Stimulated activated CD8-positive, alpha-beta memory T cell treated with anti-CD3 and anti-CD28 coated beads, Interleukin-12 subunit alpha, Interleukin-12 subunit beta, amount 100 ng/mL, for 24 hours (primary cell): ENCODE data around the gene ELAC2.
A peak's percentile ranks its signal among the peaks of the same experiment; 100 is the strongest.

ENCODE experiments used
- DNase-seq: peaks from one replicate; pipeline ENCODE4 v3.0.0-alpha.2; 2020; ENCODE audit errors: extremely low read depth

The ELAC2 gene, protein sequence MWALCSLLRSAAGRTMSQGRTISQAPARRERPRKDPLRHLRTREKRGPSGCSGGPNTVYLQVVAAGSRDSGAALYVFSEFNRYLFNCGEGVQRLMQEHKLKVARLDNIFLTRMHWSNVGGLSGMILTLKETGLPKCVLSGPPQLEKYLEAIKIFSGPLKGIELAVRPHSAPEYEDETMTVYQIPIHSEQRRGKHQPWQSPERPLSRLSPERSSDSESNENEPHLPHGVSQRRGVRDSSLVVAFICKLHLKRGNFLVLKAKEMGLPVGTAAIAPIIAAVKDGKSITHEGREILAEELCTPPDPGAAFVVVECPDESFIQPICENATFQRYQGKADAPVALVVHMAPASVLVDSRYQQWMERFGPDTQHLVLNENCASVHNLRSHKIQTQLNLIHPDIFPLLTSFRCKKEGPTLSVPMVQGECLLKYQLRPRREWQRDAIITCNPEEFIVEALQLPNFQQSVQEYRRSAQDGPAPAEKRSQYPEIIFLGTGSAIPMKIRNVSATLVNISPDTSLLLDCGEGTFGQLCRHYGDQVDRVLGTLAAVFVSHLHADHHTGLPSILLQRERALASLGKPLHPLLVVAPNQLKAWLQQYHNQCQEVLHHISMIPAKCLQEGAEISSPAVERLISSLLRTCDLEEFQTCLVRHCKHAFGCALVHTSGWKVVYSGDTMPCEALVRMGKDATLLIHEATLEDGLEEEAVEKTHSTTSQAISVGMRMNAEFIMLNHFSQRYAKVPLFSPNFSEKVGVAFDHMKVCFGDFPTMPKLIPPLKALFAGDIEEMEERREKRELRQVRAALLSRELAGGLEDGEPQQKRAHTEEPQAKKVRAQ

DNA sequence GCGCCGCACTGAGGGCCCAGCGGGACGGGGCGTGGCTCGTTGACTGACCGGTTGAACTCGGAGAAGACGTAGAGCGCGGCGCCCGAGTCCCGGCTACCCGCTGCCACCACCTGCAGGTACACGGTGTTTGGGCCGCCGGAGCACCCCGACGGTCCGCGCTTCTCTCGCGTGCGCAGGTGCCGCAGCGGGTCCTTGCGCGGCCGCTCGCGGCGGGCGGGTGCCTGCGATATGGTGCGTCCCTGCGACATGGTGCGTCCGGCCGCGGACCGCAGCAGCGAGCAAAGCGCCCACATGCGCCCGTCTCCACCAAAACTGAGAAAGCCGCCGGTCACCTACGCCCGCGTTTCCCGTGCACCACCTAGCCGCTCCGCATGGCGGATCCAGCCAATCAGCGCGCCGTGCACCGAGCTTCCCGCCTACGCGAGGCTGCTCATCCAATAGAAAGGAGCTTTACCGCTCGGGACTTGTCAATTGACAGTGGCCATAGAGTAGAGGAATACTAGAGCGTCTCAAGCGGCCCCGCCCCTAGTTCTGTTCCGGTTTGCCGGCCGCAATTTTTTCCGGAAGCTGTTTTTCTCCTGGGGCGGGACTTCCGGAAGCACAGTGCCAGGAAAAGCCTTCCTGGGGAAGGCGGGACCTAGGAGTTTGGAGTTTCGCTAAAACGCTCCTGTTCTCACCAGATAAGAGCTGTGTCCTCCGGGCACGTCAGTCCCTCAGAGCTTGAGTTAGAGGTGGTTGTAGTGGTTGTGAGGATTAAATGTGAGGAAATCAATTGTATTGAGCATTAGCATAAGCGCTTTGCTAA, at the start of gene ELAC2:
ELAC2 (minus strand) TSS at position 373 of the 805 bp plus-strand sequence; CDS start at position 293, 80 bp downstream.
- DNase-seq = peak; percentile 89

DNA sequence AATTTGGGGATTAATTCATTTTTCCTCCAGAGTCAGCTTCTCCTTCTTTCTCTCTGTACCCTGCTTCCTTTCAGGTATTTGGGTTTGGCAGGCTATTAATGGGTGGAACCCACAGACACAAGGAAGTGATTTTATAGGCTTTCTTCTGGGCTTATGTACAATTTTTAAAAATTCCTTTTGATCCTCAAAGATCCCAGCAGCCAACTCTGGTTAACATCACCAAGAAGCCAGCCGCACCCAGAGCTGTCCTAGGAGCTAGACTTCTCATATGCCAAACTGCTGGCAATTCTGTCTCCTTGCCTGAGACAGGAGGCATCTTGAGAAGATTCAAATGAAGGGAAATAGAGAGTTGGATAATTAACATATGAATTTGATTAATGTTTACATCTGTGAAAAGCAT, 47.2 kb upstream of the ELAC2 start:
- no peak for DNase-seq

DNA sequence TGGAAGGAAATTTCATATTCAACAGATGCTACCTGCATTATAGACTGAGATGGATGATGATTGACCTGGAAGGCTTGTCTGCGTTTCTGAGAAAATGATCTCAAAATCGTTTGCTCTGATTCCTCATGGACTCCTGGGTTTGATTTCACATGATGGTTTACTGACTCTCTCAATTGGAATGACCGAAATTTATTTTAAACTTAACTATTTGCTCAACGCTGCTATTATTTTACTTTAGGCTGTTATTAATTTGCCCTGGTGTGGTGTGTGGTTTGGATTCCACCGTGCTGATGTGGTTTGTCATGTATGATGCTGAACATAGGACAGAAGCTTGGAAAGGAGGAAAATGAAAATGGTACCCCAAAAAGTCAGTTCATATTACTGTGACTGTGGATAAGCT, 37.3 kb upstream of the ELAC2 start:
- DNase-seq = no peak

DNA sequence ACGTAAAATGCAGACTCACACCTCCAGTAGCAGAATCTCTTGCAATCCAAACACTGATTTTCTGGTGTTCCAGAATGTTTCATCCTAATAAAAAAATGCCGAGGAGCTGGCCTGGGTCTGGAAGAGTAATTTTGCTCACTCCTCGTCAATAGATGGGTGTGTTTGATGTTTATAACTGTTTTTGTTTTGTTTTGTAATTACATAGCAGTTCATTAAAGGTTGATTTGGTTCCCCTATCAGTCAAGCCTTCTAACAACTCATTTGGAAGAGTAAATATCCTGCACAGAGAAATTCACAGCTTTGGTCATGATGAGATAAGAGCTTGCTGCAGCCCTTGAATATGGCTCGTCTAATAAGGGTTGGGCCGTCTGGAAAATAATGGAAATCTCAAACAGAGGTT, 36.8 kb upstream of the ELAC2 start:
- DNase-seq = no peak

DNA sequence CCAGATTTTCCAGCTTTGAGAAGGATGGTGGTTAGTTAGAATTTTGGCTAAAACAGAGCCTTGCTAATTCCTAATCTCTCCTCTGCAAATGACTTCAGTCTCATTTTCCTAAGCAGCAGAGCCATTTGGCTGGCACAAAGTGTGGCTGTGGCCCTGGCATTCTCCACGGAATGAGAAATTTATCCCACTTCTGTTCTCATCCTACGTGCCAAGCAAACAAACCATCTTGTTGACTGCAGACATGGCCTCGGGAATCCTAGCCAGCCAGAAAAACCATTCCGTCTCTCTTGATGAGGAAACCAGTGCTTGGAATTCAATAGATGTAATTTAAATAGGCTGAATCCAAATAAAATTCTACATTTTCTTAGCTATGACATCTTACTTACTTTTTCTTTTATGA, 34.1 kb upstream of the ELAC2 start:
- no peak for DNase-seq

DNA sequence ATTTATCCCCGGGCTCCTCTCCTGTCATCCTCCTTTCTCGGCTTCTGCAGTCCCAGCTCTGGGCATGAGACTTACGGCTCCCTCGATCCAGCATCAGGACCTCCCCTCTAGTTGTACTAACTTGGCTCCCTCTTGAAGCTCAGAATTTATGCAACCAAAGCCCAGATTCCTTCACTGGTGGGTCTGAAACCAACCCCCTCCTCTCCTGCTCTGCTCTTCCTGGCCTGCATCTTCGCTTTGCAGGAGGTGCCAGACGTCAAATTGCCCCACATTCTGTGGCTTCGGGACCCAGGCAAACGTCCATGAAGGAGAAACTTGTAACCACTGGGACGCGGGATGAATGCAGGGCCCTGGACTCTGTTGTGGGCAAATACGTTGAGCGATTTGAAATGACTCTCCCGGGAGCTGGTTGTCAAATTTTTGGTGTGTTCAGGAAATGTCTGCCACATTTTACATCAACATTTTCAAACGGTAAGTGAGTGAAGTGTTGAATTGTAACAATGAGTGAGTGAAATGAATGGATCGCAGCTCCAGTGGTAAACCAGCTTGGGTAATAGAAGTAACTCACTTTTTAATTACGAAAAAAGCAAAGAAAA, 29.3 kb upstream of the ELAC2 start:
- no peak for DNase-seq

DNA sequence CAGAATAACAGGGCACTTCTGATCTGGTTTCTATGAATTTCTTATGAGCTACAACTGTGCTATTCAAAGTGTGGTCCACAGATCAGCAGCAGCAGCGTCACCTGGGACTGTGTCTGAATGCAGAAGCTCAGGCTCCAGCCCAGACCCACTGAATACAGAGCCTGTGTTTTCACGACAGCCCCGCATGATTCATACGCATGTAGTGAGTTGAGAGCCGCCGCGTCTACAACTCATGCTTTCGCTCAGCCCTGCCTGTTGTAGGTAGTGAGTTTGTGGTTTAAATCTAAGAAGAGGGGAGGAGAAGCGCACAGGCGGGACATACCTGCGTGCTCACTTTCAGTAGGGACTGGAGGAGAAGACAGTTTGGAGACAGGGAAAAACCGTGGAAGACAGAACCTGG, 28.5 kb upstream of the ELAC2 start:
- DNase-seq = no peak

DNA sequence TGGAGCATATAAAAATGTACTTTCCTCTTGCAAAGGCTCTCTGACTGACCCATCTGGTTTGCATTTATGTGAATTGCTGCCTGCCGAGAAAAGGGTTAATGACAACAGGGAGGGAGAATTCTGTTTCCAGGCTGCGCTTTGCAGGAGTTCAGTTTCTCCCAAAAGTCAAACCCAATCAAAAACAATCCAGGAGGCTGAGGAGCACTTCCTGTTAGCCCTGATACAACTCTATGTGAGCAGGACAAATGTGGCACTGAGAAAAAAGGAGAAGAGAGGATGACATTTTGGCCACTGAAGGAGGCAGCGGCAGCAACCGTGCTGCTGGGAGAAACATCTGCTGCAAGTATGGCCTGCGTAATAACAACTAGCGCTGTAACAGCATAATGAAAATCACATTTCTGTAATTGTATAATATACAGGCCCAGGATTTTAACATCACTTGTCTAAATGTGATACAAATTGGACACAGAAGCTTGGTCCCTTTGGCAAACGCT, 26.8 kb upstream of the ELAC2 start:
- DNase-seq = no peak

DNA sequence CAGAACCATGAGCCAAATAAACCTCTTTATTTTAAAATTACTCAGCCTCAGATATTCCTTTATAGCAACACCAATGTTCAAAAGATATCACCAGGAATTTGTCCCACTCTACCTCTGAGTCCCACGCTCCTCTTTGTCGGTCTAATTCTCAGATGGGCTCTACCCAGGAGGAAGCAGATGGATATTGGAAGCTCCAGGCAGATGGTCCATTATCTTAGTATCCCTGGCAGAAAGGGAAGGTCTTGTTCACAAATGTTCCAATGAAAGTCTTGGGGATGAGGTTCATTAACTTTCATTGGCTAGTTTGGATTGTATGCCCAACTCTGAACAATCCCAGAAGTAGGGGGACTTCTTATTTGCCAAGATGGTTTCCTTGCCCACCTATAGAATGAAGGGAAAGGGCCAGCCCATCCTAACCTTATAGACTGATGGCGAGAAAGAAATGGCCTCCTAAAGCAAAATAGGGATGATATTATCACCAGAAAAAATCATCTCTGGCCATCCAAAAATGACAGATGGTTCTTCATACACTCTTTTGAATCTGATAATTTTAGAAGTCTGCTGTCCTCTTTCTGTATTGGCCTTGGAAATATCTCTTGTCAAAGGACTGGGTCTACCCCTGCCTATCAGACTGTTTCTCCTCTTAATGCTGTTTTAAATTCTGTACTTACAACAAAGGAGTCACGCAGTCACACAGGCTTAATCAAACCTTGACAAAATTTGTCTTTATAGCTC, 21.3 kb upstream of the ELAC2 start:
- DNase-seq = no peak

DNA sequence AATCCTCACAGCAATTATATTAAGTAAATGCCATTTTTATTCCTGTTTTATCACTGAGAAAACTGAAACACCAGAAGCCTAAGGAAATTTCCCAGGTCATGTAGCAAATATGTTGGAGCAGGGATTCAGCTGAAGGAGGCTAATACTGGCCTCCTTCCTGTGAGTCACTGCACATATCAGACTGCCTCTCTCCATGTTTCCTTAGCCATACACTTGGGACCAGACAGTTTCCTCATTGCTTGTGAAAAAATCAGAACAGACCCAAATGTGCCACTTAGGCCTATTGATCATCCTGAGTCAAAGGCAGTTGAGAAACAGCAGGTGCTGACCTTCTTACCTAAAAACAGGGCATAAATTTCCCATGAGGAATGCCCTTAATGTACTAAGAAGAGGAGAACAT, 18.9 kb upstream of the ELAC2 start:
- DNase-seq = no peak

DNA sequence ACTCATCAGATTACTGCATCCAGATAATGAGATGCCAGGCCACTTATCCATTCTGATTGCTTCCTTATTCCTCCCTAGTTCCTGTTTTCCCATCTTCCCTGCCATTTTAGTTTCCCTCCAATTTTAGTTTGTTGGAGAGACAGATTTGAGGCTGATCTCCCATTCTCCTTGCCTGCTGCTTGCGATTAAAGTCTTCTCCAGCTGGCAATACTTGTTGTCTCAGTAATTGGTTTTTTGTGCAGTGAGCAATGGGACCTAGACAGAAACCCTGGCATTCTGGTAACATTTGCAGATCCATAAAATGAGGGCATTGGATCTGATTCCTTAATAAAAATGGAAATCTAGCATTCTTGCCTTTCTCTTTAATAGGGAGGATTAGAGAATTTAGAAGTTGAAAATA, 17.6 kb upstream of the ELAC2 start:
- DNase-seq = no peak

DNA sequence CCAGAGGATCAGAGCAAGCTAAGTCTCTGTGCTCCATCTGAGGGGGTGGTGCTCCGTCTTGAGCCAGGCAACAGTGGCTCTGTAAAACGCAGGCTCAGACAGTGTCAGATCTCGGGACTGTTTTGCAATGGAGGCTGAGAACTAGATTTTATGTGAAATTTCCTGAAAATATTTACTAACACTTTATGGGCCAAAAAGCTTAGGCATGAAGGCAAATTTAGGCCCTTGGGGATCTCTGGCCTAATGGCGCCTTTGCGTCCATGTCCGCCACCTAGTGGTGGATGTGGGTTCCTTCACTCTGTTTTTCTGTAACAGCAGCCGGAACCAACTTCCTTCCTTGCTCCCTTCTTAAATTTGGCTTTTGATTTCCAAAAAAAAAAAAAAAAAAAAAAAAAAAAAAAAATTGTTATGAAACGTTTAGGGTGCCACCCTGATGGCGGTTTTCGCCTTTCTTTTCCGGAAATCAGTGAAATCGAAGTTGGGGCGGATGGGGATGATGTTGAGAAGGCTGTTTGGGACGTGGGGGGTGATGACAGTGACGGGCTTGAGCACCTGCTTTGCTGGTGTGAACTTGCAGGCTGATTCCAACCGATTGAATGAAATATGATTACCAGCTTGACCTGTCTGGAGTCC, 14.0 kb upstream of the ELAC2 start:
- DNase-seq = no peak

DNA sequence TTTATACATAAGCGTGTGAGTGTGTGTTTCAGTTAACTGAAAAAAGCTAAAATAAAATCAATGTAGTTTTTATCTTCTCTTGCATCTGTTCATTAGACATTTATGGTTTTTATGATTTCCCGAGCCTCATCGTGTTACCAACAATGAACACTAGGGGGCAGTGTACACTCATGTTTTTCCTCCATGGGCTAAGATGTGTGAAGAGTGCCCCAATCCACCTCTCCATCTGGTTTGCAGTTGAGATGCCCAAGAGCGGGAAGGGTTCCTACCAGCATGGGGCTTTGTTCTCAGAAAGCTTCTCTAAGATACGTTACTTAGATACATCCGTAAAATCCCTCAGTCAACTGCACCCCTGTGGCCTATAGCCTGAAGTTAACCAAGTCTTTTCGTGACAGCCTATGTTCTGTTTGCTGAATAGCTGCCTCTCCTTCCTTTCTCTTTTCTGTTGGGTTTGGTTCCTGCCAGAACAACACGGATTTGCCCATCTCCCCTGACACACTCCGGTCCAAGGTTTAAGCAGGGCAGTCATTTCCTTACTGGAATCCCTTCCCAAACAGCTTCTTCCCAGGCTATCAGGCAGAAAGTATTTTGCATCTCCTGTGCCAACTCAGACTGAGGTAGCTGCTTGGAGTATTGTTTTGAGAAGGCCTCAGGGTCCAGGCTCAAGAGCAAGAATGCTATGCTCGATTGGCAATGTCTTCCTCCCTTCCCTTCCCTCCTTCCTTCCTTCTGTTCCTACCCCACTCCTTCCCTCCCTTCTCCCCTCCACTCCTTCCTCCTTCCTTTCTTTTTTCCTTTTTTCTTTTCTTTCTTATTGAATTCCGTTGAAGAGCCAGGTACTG, 12.9 kb upstream of the ELAC2 start:
- DNase-seq = no peak

DNA sequence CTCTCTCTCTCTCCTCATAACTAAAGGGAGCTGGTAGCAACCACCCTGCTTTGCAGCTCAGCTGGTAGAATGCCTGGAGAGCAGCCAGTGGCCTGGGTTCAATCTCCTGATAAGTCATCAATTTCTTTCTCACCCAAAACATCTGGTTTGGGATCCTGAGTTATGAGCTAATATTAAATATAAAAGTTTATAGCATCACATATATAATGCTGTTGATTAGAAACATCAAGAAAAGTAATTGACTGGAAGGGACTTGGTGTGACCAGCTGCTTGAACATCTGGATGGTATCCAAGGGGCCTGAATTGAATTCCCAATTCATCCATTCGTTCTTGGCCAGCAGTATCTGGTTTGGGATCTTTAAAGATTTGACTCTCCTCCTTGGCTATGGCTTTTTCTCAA, 12.2 kb upstream of the ELAC2 start:
- DNase-seq = no peak

DNA sequence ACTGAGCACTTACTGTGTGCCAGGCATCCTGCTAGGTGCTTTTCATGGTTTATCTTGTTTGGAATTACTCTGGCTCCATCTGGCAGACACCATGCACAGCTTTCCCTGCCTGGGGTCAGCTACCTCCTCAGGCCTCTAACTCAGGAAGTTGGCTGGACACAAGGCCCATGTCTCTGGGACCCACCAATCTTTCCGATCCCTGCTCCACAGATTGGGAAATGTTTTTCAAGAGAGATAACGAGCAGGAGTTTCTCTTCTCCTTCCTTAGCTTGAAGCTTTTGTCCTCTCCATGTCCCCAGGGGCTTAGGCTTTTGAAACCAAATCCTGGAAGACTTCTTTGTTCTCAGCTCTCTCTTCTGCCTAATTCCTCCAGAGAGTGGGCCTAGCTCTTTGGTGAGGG, 11.5 kb upstream of the ELAC2 start:
- no peak for DNase-seq

DNA sequence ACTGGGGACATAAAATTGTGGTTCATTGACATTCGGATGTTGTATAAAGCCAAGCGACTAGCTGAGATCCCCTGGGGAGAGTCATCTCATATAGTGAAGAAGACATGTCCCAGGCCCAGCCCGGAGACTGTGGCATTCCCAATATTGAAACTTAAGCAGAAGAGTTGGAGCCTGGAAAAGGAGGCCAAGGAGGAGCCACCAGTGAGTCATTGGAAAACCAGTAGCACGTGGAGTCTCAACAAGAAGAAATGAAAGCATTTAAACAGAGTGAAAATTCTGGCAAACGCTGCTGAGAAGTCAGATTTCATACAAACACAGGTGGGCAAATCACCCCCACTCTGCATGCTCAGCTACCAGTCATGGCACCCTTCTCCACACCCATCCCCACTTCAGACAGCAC, 9.4 kb upstream of the ELAC2 start:
- no peak for DNase-seq

DNA sequence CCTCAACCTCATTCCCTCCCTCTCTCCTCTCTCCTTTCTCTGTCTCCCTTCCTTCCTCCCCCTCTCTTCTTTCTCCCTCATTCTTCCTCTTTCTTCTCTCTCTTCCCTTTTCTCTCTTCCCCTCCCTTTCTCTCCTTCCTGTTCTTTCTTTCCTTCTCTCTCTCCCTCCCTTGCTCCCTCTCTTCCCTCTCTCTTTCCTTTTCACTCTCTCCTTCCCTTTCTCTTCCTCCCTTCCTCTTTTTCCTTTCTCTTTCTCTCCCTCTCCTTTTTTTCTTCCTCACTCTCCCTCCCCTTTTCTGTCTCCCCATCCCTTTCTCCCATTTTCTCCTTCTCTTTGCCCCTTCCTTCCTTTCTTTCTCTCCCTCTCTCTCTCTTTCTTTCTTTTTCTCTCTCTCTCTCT, 7.9 kb upstream of the ELAC2 start:
- no peak for DNase-seq

DNA sequence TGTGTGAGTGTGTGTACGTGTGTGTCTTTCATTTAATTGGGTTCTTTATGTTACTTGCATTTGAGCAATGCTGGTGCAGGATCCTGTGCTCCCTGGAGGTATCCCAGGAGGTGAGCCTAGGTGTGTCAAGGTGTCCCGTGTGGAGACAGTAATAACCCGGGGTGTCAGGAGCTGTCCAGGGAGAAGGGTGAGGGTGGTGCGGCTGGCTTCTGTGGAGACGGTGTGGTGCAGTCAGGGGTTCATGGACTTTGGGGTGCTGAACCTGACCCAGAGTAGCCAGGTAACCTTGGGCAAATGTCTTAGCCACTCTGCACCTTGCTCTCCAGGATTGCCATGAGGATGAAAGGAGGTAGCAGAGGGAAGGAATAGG, 7.4 kb upstream of the ELAC2 start:
- DNase-seq = no peak

DNA sequence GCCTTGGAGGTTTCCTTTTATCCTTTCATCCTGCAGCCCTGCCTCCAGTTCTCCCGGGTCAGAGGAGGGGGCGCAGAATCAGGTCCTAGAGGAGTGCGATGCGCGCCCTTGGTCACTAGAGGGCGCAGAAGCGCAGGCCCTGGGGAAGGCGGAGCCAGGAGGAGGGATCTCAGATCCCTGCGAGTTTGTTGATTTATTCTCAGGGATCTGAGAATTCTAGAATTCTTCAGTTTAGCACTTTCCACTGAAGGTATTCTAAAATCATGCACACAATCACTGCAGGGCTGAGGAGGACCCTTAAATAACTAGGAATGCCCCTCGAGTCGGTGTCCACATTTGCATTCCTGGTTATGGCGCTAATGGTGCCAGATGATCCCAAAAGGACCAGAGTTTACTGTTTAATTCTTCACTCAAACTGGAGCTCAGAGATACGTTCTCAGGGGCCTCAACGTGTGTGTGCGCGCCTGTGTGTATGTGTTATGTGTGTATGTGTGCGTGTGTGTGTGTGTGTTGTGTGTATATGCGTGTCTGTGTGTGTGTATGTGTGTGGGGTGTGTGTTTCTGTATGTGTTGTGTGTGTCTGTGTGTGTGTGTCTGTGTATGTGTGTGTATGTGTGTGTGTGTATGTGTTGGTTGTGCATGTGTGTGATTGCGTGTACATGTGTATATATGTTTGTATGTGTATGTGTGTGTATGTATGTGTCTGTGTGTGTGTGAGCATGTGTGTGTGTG, 6.9 kb upstream of the ELAC2 start:
- no peak for DNase-seq
